GM20000 (cell line): ENCODE data around the gene ZNF235.
"Not testable (repeated sequence)": the region's sequence is repeated elsewhere in the genome, so short reads cannot be mapped to it uniquely, and the experiment has no call there.

Experiments used
- DNase-seq: peaks from one replicate; pipeline ENCODE4 v3.0.0; 2012; ENCODE audit warnings: low spot score
- TF ChIP-seq, protein P1 (sequence below): IDR thresholded peaks from 2 replicates; pipeline ENCODE4 v1.5.1; 2012; ENCODE audit warnings: mild to moderate bottlenecking, control low read depth; ENCODE audit errors: extremely low read depth, missing control alignments

Gene ZNF235

GRCh38 chr19:44258136-44258535 is 46.7 kb downstream of the ZNF235 start:
- DNase-seq = no peak
- TF ChIP-seq, protein P1, sequence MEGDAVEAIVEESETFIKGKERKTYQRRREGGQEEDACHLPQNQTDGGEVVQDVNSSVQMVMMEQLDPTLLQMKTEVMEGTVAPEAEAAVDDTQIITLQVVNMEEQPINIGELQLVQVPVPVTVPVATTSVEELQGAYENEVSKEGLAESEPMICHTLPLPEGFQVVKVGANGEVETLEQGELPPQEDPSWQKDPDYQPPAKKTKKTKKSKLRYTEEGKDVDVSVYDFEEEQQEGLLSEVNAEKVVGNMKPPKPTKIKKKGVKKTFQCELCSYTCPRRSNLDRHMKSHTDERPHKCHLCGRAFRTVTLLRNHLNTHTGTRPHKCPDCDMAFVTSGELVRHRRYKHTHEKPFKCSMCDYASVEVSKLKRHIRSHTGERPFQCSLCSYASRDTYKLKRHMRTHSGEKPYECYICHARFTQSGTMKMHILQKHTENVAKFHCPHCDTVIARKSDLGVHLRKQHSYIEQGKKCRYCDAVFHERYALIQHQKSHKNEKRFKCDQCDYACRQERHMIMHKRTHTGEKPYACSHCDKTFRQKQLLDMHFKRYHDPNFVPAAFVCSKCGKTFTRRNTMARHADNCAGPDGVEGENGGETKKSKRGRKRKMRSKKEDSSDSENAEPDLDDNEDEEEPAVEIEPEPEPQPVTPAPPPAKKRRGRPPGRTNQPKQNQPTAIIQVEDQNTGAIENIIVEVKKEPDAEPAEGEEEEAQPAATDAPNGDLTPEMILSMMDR = no peak

- TF ChIP-seq, protein P1 = no peak
- no peak for DNase-seq
Measured at GRCh38 chr19:44255705-44256411, 49.0 kb downstream of the ZNF235 start.

GRCh38 chr19:44254496-44254895 is 50.3 kb downstream of the ZNF235 start:
- no peak for DNase-seq
- TF ChIP-seq, protein P1 = no peak

GRCh38 chr19:44253392-44253791 is 51.4 kb downstream of the ZNF235 start:
- not testable (repeated sequence) for DNase-seq

DNA sequence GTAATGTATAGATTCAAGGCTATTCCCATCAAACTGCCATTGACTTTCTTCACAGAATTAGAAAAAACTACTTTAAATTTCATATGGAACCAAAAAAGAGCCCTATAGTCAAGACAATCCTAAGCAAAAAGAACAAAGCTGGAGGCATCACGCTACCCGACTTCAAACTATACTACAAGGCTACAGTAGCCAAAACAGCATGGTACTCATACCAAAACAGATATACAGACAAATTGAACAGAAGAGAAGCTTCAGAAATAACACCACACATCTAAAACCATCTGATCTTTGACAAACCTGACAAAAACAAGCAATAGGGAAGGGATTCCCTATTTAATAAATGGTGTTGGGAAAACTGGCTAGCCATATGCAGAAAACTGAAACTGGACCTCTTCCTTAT is 52.5 kb downstream of the ZNF235 start:
- DNase-seq = not testable (repeated sequence)

GRCh38 chr19:44236384-44236783 is 68.4 kb downstream of the ZNF235 start:
- no peak for DNase-seq
- TF ChIP-seq, protein P1 = no peak
